ENCODE measurements around the gene TDRD1. TPM values are rescaled to one million over a fixed set of nuclear protein-coding genes. Genes with fewer than 3 reads are reported as not detected.

TDRD1 gene
- total RNA-seq: not detected in 2 replicates
- polyA plus RNA-seq: not detected in 2 replicates
- polyA plus RNA-seq (2011; cell fraction: cytosol; rRNA removed): not detected in 2 replicates
- not detected in 2 replicates for polyA plus RNA-seq (2011; cell fraction: nucleus; rRNA removed)
- not detected in 2 replicates for polyA plus RNA-seq (2012)
- not detected in 2 replicates for polyA minus RNA-seq
- polyA minus RNA-seq (2011; cell fraction: cytosol; rRNA and poly(A)+ RNA removed): not detected
- not detected in 2 replicates for polyA minus RNA-seq (2011; cell fraction: nucleus; rRNA and poly(A)+ RNA removed)
- Bru-seq, nascent RNA: not detected
- not detected for BruChase-seq, experiment 1, labeled RNA remaining after a 6-hour chase
- percentile 2 among the genes with signal in this experiment for BruChase-seq, experiment 2, labeled RNA remaining after a 2-hour chase
- long read RNA-seq: 0 reads

GRCh38 chr10:114179148-114179547, at the start of gene TDRD1:
TDRD1 (plus strand) TSS chr10:114179353; CDS start chr10:114187832, 8,479 bp downstream.
- Histone ChIP-seq H3K27me3 (ENCODE audit: control insufficient read depth in 2 of 2, insufficient read depth in 2 of 2, low read length in 2 of 2) (peaks cover 5% of the 10 kb centered on the region in 2 experiments), H3K9me1 (replicated peaks; ENCODE audit: control insufficient read depth, extremely low read depth, insufficient read depth, low read length) (no peaks in the 10 kb centered on the region), H3K4me2 (ENCODE audit: insufficient read depth, low read length) (no peak within 1 kb of the TSS), H2AFZ (ENCODE audit: low read depth, low read length) (no peak within 1 kb of the TSS), H3K36me3 (ENCODE audit: control insufficient read depth in 2 of 2, extremely low read depth in 1 of 2, insufficient read depth in 2 of 2, low read length in 2 of 2) (no peaks in the 10 kb centered on the region), H3K4me3 (replicated peaks in 1 of 3; ENCODE audit: insufficient read depth in 1 of 3, low read depth in 1 of 3, low read length in 3 of 3) (no peak within 1 kb of the TSS), H3K27ac (ENCODE audit: insufficient read depth, low read depth, low read length) (no peak within 1 kb of the TSS), H3K4me1 (ENCODE audit: control insufficient read depth, extremely low read depth, insufficient read depth, low read length) (peaks cover 5% of the 10 kb centered on the region), H3K9ac (replicated peaks; ENCODE audit: extremely low read depth, insufficient read depth, low read length) (no peak within 1 kb of the TSS), H3K79me2 (ENCODE audit: control insufficient read depth, insufficient read depth, low read length) (no peaks in the 10 kb centered on the region), H4K20me1 (replicated peaks; ENCODE audit: control insufficient read depth, extremely low read depth, insufficient read depth, low read length) (no peaks in the 10 kb centered on the region), H3K9me3 (replicated peaks; ENCODE audit: control insufficient read depth, insufficient read depth, low read length) (no peaks in the 10 kb centered on the region)
- BruUV-seq (replicated peaks): no TSS peak
- CTCF ChIA-PET: no interaction called here
- FAIRE-seq: no peak
- no peak for DNase-seq (ENCODE audit: low read depth, low spot score)
- POLR2A ChIA-PET: no interaction called here
- intact Hi-C loops (cut with micrococcal nuclease): no loop called here
- TF ChIP-seq GATA2 (IDR thresholded peaks at IDR 0.05; ENCODE audit: insufficient read depth, insufficient read length, low read depth, low read length) (no peak), MAX (IDR thresholded peaks at IDR 0.05; ENCODE audit: insufficient read depth, insufficient read length) (no peak), FOS (IDR thresholded peaks at IDR 0.05; ENCODE audit: borderline replicate concordance, insufficient read depth, low read length) (no peak), JUN (IDR thresholded peaks at IDR 0.05; ENCODE audit: borderline replicate concordance, insufficient read depth, insufficient read length, low read depth) (no peak), EZH2 (IDR thresholded peaks at IDR 0.05; ENCODE audit: borderline replicate concordance, low read depth, low read length, severe bottlenecking) (no peak), CTCF (IDR thresholded peaks at IDR 0.05; ENCODE audit: extremely low read depth in 1 of 2, insufficient read depth in 1 of 2, low read depth in 1 of 2, low read length in 2 of 2) (no peak), MYC (IDR thresholded peaks at IDR 0.05; ENCODE audit: low read depth, low read length) (no peak), POLR2A (IDR thresholded peaks at IDR 0.05; ENCODE audit: low read depth, low read length) (no peak), POLR2AphosphoS5 (IDR thresholded peaks at IDR 0.05; ENCODE audit: insufficient read depth, low read depth, low read length) (no peak)
- dilution Hi-C loops (cut with MboI; ENCODE audit: extremely low pct_ligation_motif_present, low sequenced_read_pairs): no loop called here
